HEK293T (cell line): ENCODE measurements around the gene NEGR1.

Experiments used
- CTCF ChIA-PET: fragments of 350-600 bp; formaldehyde crosslinking; extraction: SDS; loops from one replicate; lab custom pipeline; 2021; ENCODE audit warnings: antibody characterized with exemption, inconsistent platforms; lab: Yijun Ruan, JAX
- POLR2A ChIA-PET: fragments of 350-600 bp; formaldehyde crosslinking; extraction: SDS; loops from one replicate; lab custom pipeline; 2020; ENCODE audit warnings: antibody characterized with exemption, inconsistent platforms; lab: Yijun Ruan, JAX
- DNase-seq: peaks from one replicate; pipeline ENCODE4 v3.0.0; 2012; ENCODE audit warnings: mixed read lengths; ENCODE audit errors: extremely low spot score
- ARNT ChIP-seq: fragments of 450-650 bp; IDR thresholded peaks from 2 replicates; pipeline ENCODE4 v1.6.1; 2017; ENCODE audit warnings: mild to moderate bottlenecking
- BHLHE40 ChIP-seq: fragments of 450-650 bp; IDR thresholded peaks from 2 replicates; pipeline ENCODE4 v1.6.1; 2016; ENCODE audit warnings: mild to moderate bottlenecking, moderate library complexity, borderline replicate concordance
- CTBP1 ChIP-seq: fragments of 450-650 bp; IDR thresholded peaks from 2 replicates; pipeline ENCODE4 v1.6.1; 2016; ENCODE audit warnings: borderline replicate concordance
- ELF4 ChIP-seq: fragments of 450-650 bp; IDR thresholded peaks from 2 replicates; pipeline ENCODE4 v1.6.1; 2017; ENCODE audit warnings: antibody characterized with exemption
- FOXA1 ChIP-seq: fragments of 450-650 bp; IDR thresholded peaks from 2 replicates; pipeline ENCODE4 v1.6.1; 2016; ENCODE audit warnings: mild to moderate bottlenecking
- FOXK2 ChIP-seq: fragments of 450-650 bp; IDR thresholded peaks from 2 replicates; pipeline ENCODE4 v1.6.1; 2016; ENCODE audit warnings: mild to moderate bottlenecking
- FOXM1 ChIP-seq: fragments of 450-650 bp; IDR thresholded peaks from 2 replicates; pipeline ENCODE4 v1.6.1; 2017; ENCODE audit warnings: mild to moderate bottlenecking, borderline replicate concordance
- HDGF ChIP-seq: fragments of 450-650 bp; IDR thresholded peaks from 2 replicates; pipeline ENCODE4 v1.6.1; 2017; ENCODE audit warnings: antibody characterized with exemption, borderline replicate concordance
- L3MBTL2 ChIP-seq: fragments of 450-650 bp; conservative IDR thresholded peaks from 2 replicates; pipeline ENCODE4 v1.6.1; 2016; ENCODE audit warnings: mild to moderate bottlenecking
- LEF1 ChIP-seq: fragments of 450-650 bp; IDR thresholded peaks from 2 replicates; pipeline ENCODE4 v1.6.1; 2017; ENCODE audit warnings: mild to moderate bottlenecking, borderline replicate concordance
- NFRKB ChIP-seq: fragments of 450-650 bp; IDR thresholded peaks from 2 replicates; pipeline ENCODE4 v1.6.1; 2016; ENCODE audit warnings: mild to moderate bottlenecking, moderate library complexity
- SP1 ChIP-seq: fragments of 450-650 bp; IDR thresholded peaks from 2 replicates; pipeline ENCODE4 v1.6.1; 2017
- SUZ12 ChIP-seq: fragments of 450-650 bp; IDR thresholded peaks from 2 replicates; pipeline ENCODE4 v1.6.1; 2016; ENCODE audit warnings: mild to moderate bottlenecking
- TARDBP ChIP-seq: fragments of 450-650 bp; IDR thresholded peaks from 2 replicates; pipeline ENCODE4 v1.6.1; 2016
- ZNF384 ChIP-seq: fragments of 450-650 bp; IDR thresholded peaks from 2 replicates; pipeline ENCODE4 v1.6.1; 2016
- TF ChIP-seq, protein P1 (sequence below): fragments of 450-650 bp; IDR thresholded peaks from 2 replicates; pipeline ENCODE4 v1.6.1; 2016

The NEGR1 gene

DNA sequence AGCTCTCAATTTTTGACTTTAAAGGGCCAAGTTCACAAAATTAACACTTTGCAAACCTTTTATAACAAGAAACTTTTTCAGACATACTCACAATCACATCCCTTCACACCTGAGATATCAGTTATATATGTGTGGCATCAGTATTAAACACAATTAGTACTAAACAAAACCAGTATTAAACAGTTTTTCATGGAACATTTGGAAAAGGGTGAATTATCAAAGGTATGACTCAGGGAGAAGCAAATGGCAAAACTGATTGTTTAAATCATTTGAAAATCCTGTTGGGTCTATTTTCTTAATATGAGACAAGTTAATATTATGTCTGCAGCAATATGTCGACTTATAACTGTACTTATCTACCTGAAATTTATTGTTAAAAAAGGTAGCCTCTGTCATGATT, 587.3 kb downstream of the NEGR1 start:
- POLR2A ChIA-PET, result no interaction called here
- CTCF ChIA-PET, result no interaction called here
- TF ChIP-seq NFRKB, result no peak
- TF ChIP-seq HDGF, result no peak
- TF ChIP-seq ARNT, result no peak
- TF ChIP-seq SP1, result no peak
- TF ChIP-seq CTBP1, result no peak
- TF ChIP-seq TARDBP, result no peak
- no peak for TF ChIP-seq ZNF384
- TF ChIP-seq FOXM1, result no peak
- TF ChIP-seq BHLHE40, result no peak
- TF ChIP-seq SUZ12, result no peak
- TF ChIP-seq L3MBTL2, result no peak
- no peak for TF ChIP-seq FOXK2
- no peak for TF ChIP-seq LEF1
- TF ChIP-seq, protein P1, sequence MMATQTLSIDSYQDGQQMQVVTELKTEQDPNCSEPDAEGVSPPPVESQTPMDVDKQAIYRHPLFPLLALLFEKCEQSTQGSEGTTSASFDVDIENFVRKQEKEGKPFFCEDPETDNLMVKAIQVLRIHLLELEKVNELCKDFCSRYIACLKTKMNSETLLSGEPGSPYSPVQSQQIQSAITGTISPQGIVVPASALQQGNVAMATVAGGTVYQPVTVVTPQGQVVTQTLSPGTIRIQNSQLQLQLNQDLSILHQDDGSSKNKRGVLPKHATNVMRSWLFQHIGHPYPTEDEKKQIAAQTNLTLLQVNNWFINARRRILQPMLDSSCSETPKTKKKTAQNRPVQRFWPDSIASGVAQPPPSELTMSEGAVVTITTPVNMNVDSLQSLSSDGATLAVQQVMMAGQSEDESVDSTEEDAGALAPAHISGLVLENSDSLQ, result no peak
- no peak for TF ChIP-seq ELF4
- TF ChIP-seq FOXA1, result no peak
- no peak for DNase-seq

DNA sequence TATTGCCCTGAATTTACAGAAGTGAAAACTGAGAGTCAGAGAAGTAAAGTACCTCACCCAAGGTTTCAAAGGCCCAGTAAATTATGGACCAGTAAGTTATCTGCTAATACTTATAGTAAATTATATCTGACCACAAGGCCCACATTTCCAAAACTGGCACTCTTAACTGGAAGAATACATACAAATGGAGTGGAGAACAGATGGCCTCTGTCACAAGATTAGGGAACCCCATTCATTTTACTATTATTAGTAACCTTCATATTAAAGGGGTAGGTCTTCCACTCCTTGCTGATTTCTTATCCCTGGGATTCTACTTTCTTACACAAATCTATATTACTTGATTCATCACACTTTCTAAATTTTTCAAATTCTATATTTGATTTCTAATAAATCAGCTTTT, 588.8 kb downstream of the NEGR1 start:
- DNase-seq, result no peak
- POLR2A ChIA-PET, result interaction anchor here (0.6 kb wide), 1 partner anchor 78 kb away, joined by 4 read pairs; no protein-coding TSS in a partner anchor
- TF ChIP-seq FOXK2 (no peak), LEF1 (no peak), ZNF384 (no peak), CTBP1 (no peak), BHLHE40 (no peak), HDGF (no peak), TARDBP (no peak)
- CTCF ChIA-PET, result no interaction called here

DNA sequence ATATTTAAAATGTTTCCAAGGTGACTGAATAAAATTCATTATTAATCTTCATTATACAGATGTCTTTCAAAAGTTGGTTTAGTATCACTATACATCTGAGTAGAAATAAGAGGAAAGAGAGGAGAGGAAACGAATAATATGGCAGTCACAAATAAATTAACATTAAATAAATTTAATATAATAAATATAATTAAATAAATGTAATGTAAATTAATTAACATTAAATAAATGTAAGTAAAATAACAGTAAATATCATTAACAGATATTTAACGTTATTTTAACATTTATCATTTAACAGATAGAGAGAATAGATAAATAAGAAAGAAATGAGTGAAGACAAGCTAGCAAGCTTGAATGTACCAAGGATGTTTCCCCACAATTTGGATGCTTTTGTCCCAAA, 592.7 kb downstream of the NEGR1 start:
- CTCF ChIA-PET, result no interaction called here
- no peak for DNase-seq
- TF ChIP-seq ELF4 (no peak), NFRKB (no peak), SUZ12 (no peak), HDGF (no peak), FOXA1 (no peak), TARDBP (no peak), SP1 (no peak), CTBP1 (no peak), FOXK2 (no peak), L3MBTL2 (no peak), BHLHE40 (no peak), FOXM1 (no peak), ZNF384 (no peak), ARNT (no peak), LEF1 (no peak)
- TF ChIP-seq, protein P1, result no peak
- POLR2A ChIA-PET, result no interaction called here

DNA sequence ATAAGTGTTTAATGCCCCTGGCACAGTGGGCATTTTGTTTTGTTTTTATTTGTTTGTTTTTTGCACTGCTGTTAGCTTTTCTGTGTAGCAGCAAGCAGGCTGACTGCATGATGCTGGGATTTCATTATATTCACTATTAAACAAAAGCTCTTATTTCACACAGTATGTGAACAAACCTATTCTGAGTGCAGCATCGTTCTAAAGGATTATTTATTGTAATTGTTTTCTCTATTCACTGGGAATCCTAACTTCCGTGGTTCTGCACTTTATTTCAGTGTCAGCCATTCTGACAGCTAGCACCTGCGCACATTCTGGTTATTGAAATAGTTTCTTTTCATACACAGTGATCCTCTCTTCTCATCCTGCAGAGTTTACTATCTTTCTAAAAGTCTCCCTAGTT, 595.0 kb downstream of the NEGR1 start:
- ChIA-PET POLR2A (no interaction called here), CTCF (no interaction called here)
- no peak for DNase-seq
- TF ChIP-seq FOXA1 (no peak), ARNT (no peak), ELF4 (no peak), L3MBTL2 (no peak), TARDBP (no peak), BHLHE40 (no peak), NFRKB (no peak), FOXM1 (no peak), FOXK2 (no peak), LEF1 (no peak), SUZ12 (no peak), CTBP1 (no peak), SP1 (no peak), HDGF (no peak), ZNF384 (no peak)
- TF ChIP-seq, protein P1, result no peak

DNA sequence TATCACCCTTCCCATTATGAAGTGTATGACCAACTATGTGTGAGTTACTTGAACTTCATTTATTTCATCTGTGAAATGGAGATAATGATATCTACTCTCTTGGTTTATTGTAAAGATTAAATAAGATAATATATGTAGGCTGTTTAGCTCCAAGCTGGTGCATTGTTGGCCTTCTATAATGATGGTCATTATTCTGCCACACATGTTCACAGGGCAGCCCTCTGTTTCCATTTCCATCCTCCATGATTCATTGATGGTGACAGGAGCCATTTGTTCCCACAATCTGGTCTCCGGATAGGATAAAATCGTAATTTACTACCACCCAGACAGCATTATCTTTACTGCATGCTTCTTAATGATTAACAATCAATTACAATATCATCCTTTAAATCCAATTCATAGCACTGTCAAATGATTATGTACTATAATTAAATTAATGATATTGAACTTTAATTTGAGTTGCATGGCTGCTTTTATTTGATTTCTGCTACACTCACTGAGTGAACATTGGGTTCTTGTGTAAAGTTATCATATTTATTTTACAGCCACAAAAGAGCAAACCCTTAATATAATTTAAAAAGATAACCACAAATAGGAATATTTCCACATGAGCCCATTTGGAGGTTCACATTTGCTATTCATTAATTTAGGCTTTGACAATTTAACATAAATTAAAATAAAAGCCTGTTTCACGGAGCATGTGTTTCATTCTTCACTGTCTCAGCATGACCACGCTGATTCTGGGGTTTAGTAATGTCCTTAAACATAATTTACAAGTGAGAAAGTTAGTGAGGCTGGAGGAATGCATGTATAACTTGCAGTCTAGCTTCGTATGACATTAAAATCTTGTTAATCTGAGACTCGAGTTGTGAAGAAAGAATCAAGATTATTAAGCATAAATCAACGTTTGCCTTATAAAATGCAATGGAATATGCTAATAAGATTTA, 605.1 kb downstream of the NEGR1 start:
- no peak for TF ChIP-seq LEF1
- TF ChIP-seq ELF4, result no peak
- no peak for TF ChIP-seq TARDBP
- TF ChIP-seq ZNF384, result no peak
- TF ChIP-seq BHLHE40, result no peak
- TF ChIP-seq L3MBTL2, result no peak
- TF ChIP-seq, protein P1, result no peak
- TF ChIP-seq HDGF, result no peak
- no peak for TF ChIP-seq CTBP1
- TF ChIP-seq SP1, result no peak
- TF ChIP-seq FOXA1, result no peak
- TF ChIP-seq SUZ12, result no peak
- no peak for TF ChIP-seq FOXM1
- TF ChIP-seq FOXK2, result no peak
- no peak for DNase-seq
- ChIA-PET POLR2A (no interaction called here), CTCF (no interaction called here)
